Kidney (tissue), 14 donors: ENCODE data around the gene RTN4RL2. TPM values are rescaled to one million over a fixed set of nuclear protein-coding genes. Genes with fewer than 3 reads are reported as not detected.
A peak's percentile ranks its signal among the peaks of the same experiment; 100 is the strongest.

Source experiments
- DNase-seq, 5 donors: peaks; one replicate each; pipeline ENCODE4 v3.0.0-alpha.2; 2013 to 2020
- FAIRE-seq: peaks from 2 replicates; lab custom pipeline; 2012; peaks lifted over from hg19 to GRCh38; lab: Jason Lieb, UNC
- H3K27ac ChIP-seq, 2 donors: one replicate each; pipeline ENCODE4 v1.7.0; 2013; ENCODE audit warnings: low read depth in 2 of 2, low read length in 2 of 2, inconsistent platforms in 1 of 2
- H3K27me3 ChIP-seq: one replicate; pipeline ENCODE4 v1.7.1; 2013; ENCODE audit warnings: low read length, inconsistent platforms; ENCODE audit not compliant: control insufficient read depth, insufficient read depth
- H3K36me3 ChIP-seq, 3 donors: one replicate each; pipeline versions ENCODE4 v1.7.0 to v1.7.1; 2013; ENCODE audit warnings: low read length in 3 of 3, control low read depth in 1 of 3, inconsistent platforms in 1 of 3; ENCODE audit not compliant: insufficient read depth in 3 of 3, control insufficient read depth in 2 of 3
- H3K4me1 ChIP-seq, 3 donors: one replicate each; pipeline versions ENCODE4 v1.7.0 to v1.7.1; 2013; ENCODE audit warnings: low read length in 3 of 3, inconsistent platforms in 1 of 3, low read depth in 1 of 3; ENCODE audit not compliant: control insufficient read depth in 2 of 3, insufficient read depth in 2 of 3
- H3K4me3 ChIP-seq, 3 donors: one replicate each; pipeline versions ENCODE4 v1.7.0 to v1.8.1; 2013; ENCODE audit warnings: low read length in 3 of 3, control low read depth in 1 of 3, inconsistent platforms in 1 of 3
- H3K9ac ChIP-seq, 3 donors: one replicate each; pipeline versions ENCODE4 v1.7.0 to v1.7.1; 2013; ENCODE audit warnings: low read length in 3 of 3, control low read depth in 1 of 3, inconsistent platforms in 1 of 3
- H3K9me3 ChIP-seq, 3 donors: one replicate each; pipeline versions ENCODE4 v1.7.0 to v1.7.1; 2013; ENCODE audit warnings: low read length in 3 of 3, control low read depth in 1 of 3, inconsistent platforms in 1 of 3; ENCODE audit not compliant: control insufficient read depth in 2 of 3, insufficient read depth in 1 of 3
- CTCF ChIP-seq: IDR thresholded peaks from 3 replicates; pipeline ENCODE4 v1.5.1; 2012; ENCODE audit warnings: mild to moderate bottlenecking, moderate library complexity, borderline replicate concordance; ENCODE audit not compliant: insufficient read depth; ENCODE audit errors: extremely low read depth
- intact Hi-C: fragments of 100-400 bp; cut with DNase I; formaldehyde crosslinking; loops from one replicate; pipeline ENCODE4 v1.11.1; 2022
- polyA plus RNA-seq: library from polyadenylated mRNA; stranded (reverse); fragments of 350-450 nt; fragmentation: Illumina TruSeq; extraction: RNeasy Lipid Tissue Mini Kit (QIAGEN cat#74804); gene quantifications from one replicate; pipeline ENCODE4 v1.2.3, GENCODE V29; 2014; ENCODE audit warnings: low read depth, low replicate concordance; ENCODE audit not compliant: insufficient read depth
- total RNA-seq: library from RNA; stranded (reverse); fragmentation: NEBNext Ultra II Directional; extraction: Animal tissue kit (Norgen Biotek cat#: 25700); gene quantifications from one replicate; pipeline ENCODE4 v1.2.1, GENCODE V29; 2021
- donor health status: control.
- donor health status: control.
- donor health status: control.
- donor health status: control.
- donor health status: control.
- donor health status: DM: yes; HTN: yes; CAD: no.
- donor health status: Normal renal cell carcinoma (clear cell type).

The RTN4RL2 gene
- total and polyA plus RNA-seq, 2 donors from 2014 or later = 2.6 to 5.5 TPM

DNA sequence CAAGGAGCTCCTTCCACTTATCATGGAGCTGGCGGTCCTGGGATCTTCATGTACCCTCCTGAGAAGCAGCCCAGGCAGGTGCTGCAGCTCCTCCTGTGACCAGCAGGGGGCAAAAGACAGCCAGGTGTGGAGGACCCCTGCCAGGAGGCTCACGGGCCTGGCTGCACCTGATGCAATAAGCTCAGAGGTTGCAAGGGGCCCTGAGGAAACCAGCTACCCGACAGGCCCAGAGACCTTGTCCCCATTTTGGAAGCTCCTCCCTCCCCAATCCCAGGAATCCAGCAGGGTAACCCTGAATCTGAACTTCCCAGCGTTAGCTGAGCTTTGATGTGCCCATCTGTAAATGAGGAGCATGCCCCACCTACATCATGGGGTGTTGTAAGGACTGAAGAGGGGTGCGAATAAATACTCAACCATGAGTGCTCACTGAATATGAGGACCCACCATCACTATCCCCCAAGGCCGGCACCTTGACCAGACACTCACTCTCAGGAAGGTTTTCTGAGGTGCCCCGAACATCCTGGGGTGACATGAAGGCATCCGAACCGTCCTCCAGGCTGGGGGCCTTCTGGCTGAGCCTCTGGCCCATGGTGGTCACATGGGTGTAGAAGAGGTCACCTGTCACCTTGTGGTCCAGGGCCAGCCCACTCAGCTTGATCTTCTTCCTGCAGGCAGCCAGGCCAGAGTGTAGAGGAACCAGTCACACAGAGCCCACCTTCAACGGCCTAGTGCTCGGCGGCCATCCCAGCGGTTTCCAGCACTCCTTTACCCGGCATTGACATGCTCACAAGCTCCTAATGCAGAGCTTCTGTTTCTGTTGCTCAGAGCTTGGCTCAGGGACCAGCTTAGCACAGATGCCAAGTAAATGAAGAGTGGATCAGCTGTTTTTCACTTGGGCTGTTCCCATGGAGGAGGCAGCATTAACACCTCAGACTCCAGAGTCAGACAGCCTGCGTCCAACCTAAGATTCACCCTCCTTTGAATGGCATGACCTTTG is 33.5 kb downstream of the RTN4RL2 start:
- TF ChIP-seq CTCF = peak; percentile 91

GRCh38 chr11:57496109-57496820 is 35.9 kb downstream of the RTN4RL2 start:
- no peak overlapping the region for H3K9ac ChIP-seq
- peaks cover 0 to 12% (median 11%) of the 10 kb centered on the region in 3 donors for H3K4me1 ChIP-seq
- no peak overlapping the region for H3K27ac ChIP-seq
- TF ChIP-seq CTCF = no peak
- no peaks in the 10 kb centered on the region for H3K9me3 ChIP-seq
- no peak for FAIRE-seq
- no peaks in the 10 kb centered on the region for H3K36me3 ChIP-seq
- intact Hi-C loops = no loop called here
- no peaks in the 10 kb centered on the region for H3K27me3 ChIP-seq
- peak in 1 of 5 donors; percentile 8 for DNase-seq
- H3K4me3 ChIP-seq = no peak overlapping the region

More for the DNA sequence above, 33.5 kb downstream of the RTN4RL2 start:
- FAIRE-seq (no peak), DNase-seq (peak; percentile 71 to 85 (median 79))
- no peak overlapping the region for H3K4me3 ChIP-seq
- intact Hi-C loops = loop anchor here (5.0 kb wide), 1 partner anchor 33 kb away; no protein-coding TSS in a partner anchor
- H3K9ac ChIP-seq = no peak overlapping the region
- H3K36me3 ChIP-seq = peaks cover 0 to 11% (median 0%) of the 10 kb centered on the region in 3 donors
- H3K27ac ChIP-seq = no peak overlapping the region
- no peaks in the 10 kb centered on the region for H3K9me3 ChIP-seq
- peaks cover 0 to 2% (median 0%) of the 10 kb centered on the region in 3 donors for H3K4me1 ChIP-seq
- H3K27me3 ChIP-seq = no peaks in the 10 kb centered on the region

GRCh38 chr11:57497303-57498247 is 37.2 kb downstream of the RTN4RL2 start:
- DNase-seq = no peak
- TF ChIP-seq CTCF = no peak
- Histone ChIP-seq H3K36me3 (no peaks in the 10 kb centered on the region), H3K27ac (no peak overlapping the region), H3K27me3 (no peaks in the 10 kb centered on the region), H3K4me1 (peaks cover 0 to 16% (median 12%) of the 10 kb centered on the region in 3 donors), H3K9me3 (no peaks in the 10 kb centered on the region), H3K4me3 (no peak overlapping the region), H3K9ac (no peak overlapping the region)
- intact Hi-C loops = no loop called here
- no peak for FAIRE-seq
